ENCODE results near the gene CPB2. TPM values are rescaled to one million over a fixed set of nuclear protein-coding genes. Genes with fewer than 3 reads are reported as not detected.

The CPB2 gene
- total RNA-seq, 1 experiment from 2014 or later: not detected

GRCh38 chr13:46051968-46052318, 52.9 kb downstream of the CPB2 start:
- H3K79me2 ChIP-seq (ENCODE audit: low read length): peaks cover 69% of the 10 kb centered on the region
- H2AFZ ChIP-seq (ENCODE audit: low read length): 0 out of 2 replicates have a peak overlapping the region, but pooled peaks have one; percentile 8
- peak overlapping the region; percentile 86 for H3K4me2 ChIP-seq (ENCODE audit: low read depth, low read length, poor library complexity, severe bottlenecking)
- H3K9me2 ChIP-seq (replicated peaks; ENCODE audit: insufficient read depth, low read length): no peaks in the 10 kb centered on the region
- peaks cover 42% of the 10 kb centered on the region for H3K4me1 ChIP-seq (ENCODE audit: low read length)
- H3K9me3 ChIP-seq (ENCODE audit: low read length): no peaks in the 10 kb centered on the region
- H3K36me3 ChIP-seq (ENCODE audit: insufficient read depth, low read length): no peaks in the 10 kb centered on the region
- H3K4me3 ChIP-seq (ENCODE audit: low read length): peak overlapping the region; percentile 86
- H4K20me1 ChIP-seq (ENCODE audit: insufficient read depth, low read depth, low read length): peaks cover 10% of the 10 kb centered on the region
- H3K27ac ChIP-seq (ENCODE audit: low read length): peak overlapping the region; percentile 71
- peak overlapping the region; percentile 81 for H3K9ac ChIP-seq (ENCODE audit: low read length)
- DNase-seq: no peak
- H3K27me3 ChIP-seq (ENCODE audit: low read length): no peaks in the 10 kb centered on the region

GRCh38 chr13:46050771-46051170, 54.1 kb downstream of the CPB2 start:
- no peak overlapping the region for H3K27ac ChIP-seq (ENCODE audit: low read length)
- no peaks in the 10 kb centered on the region for H3K9me2 ChIP-seq (replicated peaks; ENCODE audit: insufficient read depth, low read length)
- H3K4me3 ChIP-seq (ENCODE audit: low read length): peak overlapping the region; percentile 86
- H3K27me3 ChIP-seq (ENCODE audit: low read length): no peaks in the 10 kb centered on the region
- peak overlapping the region; percentile 86 for H3K4me2 ChIP-seq (ENCODE audit: low read depth, low read length, poor library complexity, severe bottlenecking)
- peaks cover 78% of the 10 kb centered on the region for H3K79me2 ChIP-seq (ENCODE audit: low read length)
- H3K4me1 ChIP-seq (ENCODE audit: low read length): peaks cover 34% of the 10 kb centered on the region
- peaks cover 10% of the 10 kb centered on the region for H4K20me1 ChIP-seq (ENCODE audit: insufficient read depth, low read depth, low read length)
- no peaks in the 10 kb centered on the region for H3K9me3 ChIP-seq (ENCODE audit: low read length)
- H3K9ac ChIP-seq (ENCODE audit: low read length): peak overlapping the region; percentile 81
- no peak overlapping the region for H2AFZ ChIP-seq (ENCODE audit: low read length)
- no peak for DNase-seq
- no peaks in the 10 kb centered on the region for H3K36me3 ChIP-seq (ENCODE audit: insufficient read depth, low read length)

GRCh38 chr13:46045424-46045823, 59.4 kb downstream of the CPB2 start:
- DNase-seq: no peak

GRCh38 chr13:46043647-46044046, 61.2 kb downstream of the CPB2 start:
- Histone ChIP-seq H3K9ac (ENCODE audit: low read length) (no peak overlapping the region), H3K9me2 (replicated peaks; ENCODE audit: insufficient read depth, low read length) (no peaks in the 10 kb centered on the region), H3K36me3 (ENCODE audit: insufficient read depth, low read length) (peaks cover 50% of the 10 kb centered on the region; the same call in 1 of the 2 replicates), H4K20me1 (ENCODE audit: insufficient read depth, low read depth, low read length) (no peaks in the 10 kb centered on the region), H3K4me2 (ENCODE audit: low read depth, low read length, poor library complexity, severe bottlenecking) (no peak overlapping the region), H3K27me3 (ENCODE audit: low read length) (no peaks in the 10 kb centered on the region), H3K79me2 (ENCODE audit: low read length) (peaks cover 94% of the 10 kb centered on the region), H2AFZ (ENCODE audit: low read length) (no peak overlapping the region), H3K4me3 (ENCODE audit: low read length) (no peak overlapping the region), H3K4me1 (ENCODE audit: low read length) (peaks cover 10% of the 10 kb centered on the region), H3K9me3 (ENCODE audit: low read length) (no peaks in the 10 kb centered on the region), H3K27ac (ENCODE audit: low read length) (no peak overlapping the region)
- DNase-seq: no peak

More at GRCh38 chr13:46045424-46045823, 59.4 kb downstream of the CPB2 start:
- Histone ChIP-seq H2AFZ (ENCODE audit: low read length) (no peak overlapping the region), H3K9me2 (replicated peaks; ENCODE audit: insufficient read depth, low read length) (no peaks in the 10 kb centered on the region), H3K27me3 (ENCODE audit: low read length) (no peaks in the 10 kb centered on the region), H3K4me1 (ENCODE audit: low read length) (peaks cover 21% of the 10 kb centered on the region), H3K36me3 (ENCODE audit: insufficient read depth, low read length) (peaks cover 36% of the 10 kb centered on the region; the same call in 1 of the 2 replicates), H3K9me3 (ENCODE audit: low read length) (no peaks in the 10 kb centered on the region), H3K79me2 (ENCODE audit: low read length) (peaks cover 96% of the 10 kb centered on the region), H3K4me2 (ENCODE audit: low read depth, low read length, poor library complexity, severe bottlenecking) (no peak overlapping the region), H3K9ac (ENCODE audit: low read length) (no peak overlapping the region), H3K27ac (ENCODE audit: low read length) (no peak overlapping the region), H3K4me3 (ENCODE audit: low read length) (no peak overlapping the region), H4K20me1 (ENCODE audit: insufficient read depth, low read depth, low read length) (no peaks in the 10 kb centered on the region)

GRCh38 chr13:46041419-46041839, 63.4 kb downstream of the CPB2 start:
- Histone ChIP-seq H4K20me1 (ENCODE audit: insufficient read depth, low read depth, low read length) (no peaks in the 10 kb centered on the region), H2AFZ (ENCODE audit: low read length) (no peak overlapping the region), H3K36me3 (ENCODE audit: insufficient read depth, low read length) (peaks cover 62% of the 10 kb centered on the region), H3K4me3 (ENCODE audit: low read length) (no peak overlapping the region), H3K4me1 (ENCODE audit: low read length) (peaks cover 10% of the 10 kb centered on the region), H3K9me3 (ENCODE audit: low read length) (no peaks in the 10 kb centered on the region), H3K9ac (ENCODE audit: low read length) (no peak overlapping the region), H3K4me2 (ENCODE audit: low read depth, low read length, poor library complexity, severe bottlenecking) (no peak overlapping the region), H3K9me2 (replicated peaks; ENCODE audit: insufficient read depth, low read length) (no peaks in the 10 kb centered on the region), H3K27ac (ENCODE audit: low read length) (no peak overlapping the region), H3K79me2 (ENCODE audit: low read length) (peaks cover 91% of the 10 kb centered on the region), H3K27me3 (ENCODE audit: low read length) (no peaks in the 10 kb centered on the region)
- DNase-seq: no peak

GRCh38 chr13:46040763-46041162, 64.1 kb downstream of the CPB2 start:
- no peak overlapping the region for H3K4me3 ChIP-seq (ENCODE audit: low read length)
- peaks cover 93% of the 10 kb centered on the region for H3K79me2 ChIP-seq (ENCODE audit: low read length)
- no peaks in the 10 kb centered on the region for H3K9me2 ChIP-seq (replicated peaks; ENCODE audit: insufficient read depth, low read length)
- H4K20me1 ChIP-seq (ENCODE audit: insufficient read depth, low read depth, low read length): no peaks in the 10 kb centered on the region
- no peaks in the 10 kb centered on the region for H3K27me3 ChIP-seq (ENCODE audit: low read length)
- H3K9ac ChIP-seq (ENCODE audit: low read length): no peak overlapping the region
- H3K9me3 ChIP-seq (ENCODE audit: low read length): no peaks in the 10 kb centered on the region
- DNase-seq: no peak
- H2AFZ ChIP-seq (ENCODE audit: low read length): no peak overlapping the region
- H3K4me2 ChIP-seq (ENCODE audit: low read depth, low read length, poor library complexity, severe bottlenecking): no peak overlapping the region
- peaks cover 69% of the 10 kb centered on the region for H3K36me3 ChIP-seq (ENCODE audit: insufficient read depth, low read length)
- H3K4me1 ChIP-seq (ENCODE audit: low read length): peaks cover 10% of the 10 kb centered on the region
- H3K27ac ChIP-seq (ENCODE audit: low read length): no peak overlapping the region

- H3K4me1 ChIP-seq (ENCODE audit: low read length): peaks cover 4% of the 10 kb centered on the region
- no peak for DNase-seq
- peaks cover 69% of the 10 kb centered on the region for H3K36me3 ChIP-seq (ENCODE audit: insufficient read depth, low read length)
- no peaks in the 10 kb centered on the region for H3K9me3 ChIP-seq (ENCODE audit: low read length)
- no peak overlapping the region for H2AFZ ChIP-seq (ENCODE audit: low read length)
- no peaks in the 10 kb centered on the region for H3K9me2 ChIP-seq (replicated peaks; ENCODE audit: insufficient read depth, low read length)
- no peaks in the 10 kb centered on the region for H4K20me1 ChIP-seq (ENCODE audit: insufficient read depth, low read depth, low read length)
- H3K4me3 ChIP-seq (ENCODE audit: low read length): no peak overlapping the region
- no peak overlapping the region for H3K27ac ChIP-seq (ENCODE audit: low read length)
- no peaks in the 10 kb centered on the region for H3K27me3 ChIP-seq (ENCODE audit: low read length)
- H3K4me2 ChIP-seq (ENCODE audit: low read depth, low read length, poor library complexity, severe bottlenecking): no peak overlapping the region
- H3K9ac ChIP-seq (ENCODE audit: low read length): no peak overlapping the region
- peaks cover 93% of the 10 kb centered on the region for H3K79me2 ChIP-seq (ENCODE audit: low read length)
These were observed 65.2 kb downstream of the CPB2 start for GRCh38 chr13:46039411-46040182.

GRCh38 chr13:46038296-46038695, 66.5 kb downstream of the CPB2 start:
- no peak overlapping the region for H3K4me2 ChIP-seq (ENCODE audit: low read depth, low read length, poor library complexity, severe bottlenecking)
- H3K27me3 ChIP-seq (ENCODE audit: low read length): no peaks in the 10 kb centered on the region
- H3K36me3 ChIP-seq (ENCODE audit: insufficient read depth, low read length): peaks cover 75% of the 10 kb centered on the region
- no peaks in the 10 kb centered on the region for H3K9me2 ChIP-seq (replicated peaks; ENCODE audit: insufficient read depth, low read length)
- H3K4me1 ChIP-seq (ENCODE audit: low read length): no peaks in the 10 kb centered on the region
- no peak for DNase-seq
- no peak overlapping the region for H3K27ac ChIP-seq (ENCODE audit: low read length)
- H2AFZ ChIP-seq (ENCODE audit: low read length): no peak overlapping the region
- H3K9me3 ChIP-seq (ENCODE audit: low read length): no peaks in the 10 kb centered on the region
- no peak overlapping the region for H3K9ac ChIP-seq (ENCODE audit: low read length)
- H3K79me2 ChIP-seq (ENCODE audit: low read length): peaks cover 93% of the 10 kb centered on the region
- no peaks in the 10 kb centered on the region for H4K20me1 ChIP-seq (ENCODE audit: insufficient read depth, low read depth, low read length)
- H3K4me3 ChIP-seq (ENCODE audit: low read length): no peak overlapping the region
